GM12878 (cell line): ENCODE data around the gene DBN1.

Experiments
- ASH2L ChIP-seq: fragments of 300-600, 200-600 bp; sonication (generic); IDR thresholded peaks from 2 replicates; pipeline ENCODE4 v1.6.1; 2017; ENCODE audit warnings: low read depth, mild to moderate bottlenecking, borderline replicate concordance
- BHLHE40 ChIP-seq, 2 experiments: fragments of 450-650 bp in 1 of 2; IDR thresholded peaks; 2 replicates each; pipeline ENCODE4 v1.6.1; 2011 to 2017; ENCODE audit warnings: low read depth in 2 of 2, borderline replicate concordance in 1 of 2, improper control_type of control experiment in 1 of 2, low read length in 1 of 2, mild to moderate bottlenecking in 1 of 2
- EZH2 ChIP-seq: IDR thresholded peaks from 2 replicates; pipeline ENCODE4 v1.6.1; 2012; ENCODE audit warnings: low read depth, mild to moderate bottlenecking, control low read depth, inconsistent platforms, low read length, borderline replicate concordance; ENCODE audit not compliant: control insufficient read depth
- HDAC2 ChIP-seq: fragments of 200-600 bp; sonication (generic); IDR thresholded peaks from 2 replicates; pipeline ENCODE4 v1.6.1; 2017
- MTA3 ChIP-seq: IDR thresholded peaks from 2 replicates; pipeline ENCODE4 v1.6.1; 2012; ENCODE audit warnings: low read length, inconsistent platforms, borderline replicate concordance
- PRDM15 ChIP-seq: fragments of 450-650 bp; formaldehyde crosslinking; IDR thresholded peaks from 2 replicates; pipeline ENCODE4 v1.4.0; 2020; ENCODE audit warnings: mild to moderate bottlenecking, moderate library complexity
- REST ChIP-seq: IDR thresholded peaks from 2 replicates; pipeline ENCODE4 v1.6.1; 2012; ENCODE audit warnings: mild to moderate bottlenecking, low read depth, low read length
- RUNX3 ChIP-seq: IDR thresholded peaks from 2 replicates; pipeline ENCODE4 v1.6.1; 2012; ENCODE audit warnings: low read length, inconsistent platforms
- ZNF274 ChIP-seq: IDR thresholded peaks from one replicate; pipeline ENCODE4 v1.8.0; 2011; ENCODE audit not compliant: insufficient read length, insufficient read depth
- ZNF622 ChIP-seq: fragments of 450-650 bp; IDR thresholded peaks from 2 replicates; pipeline ENCODE4 v1.6.1; 2017; ENCODE audit warnings: mild to moderate bottlenecking, inconsistent platforms
- TF ChIP-seq, protein P1 (sequence below), 3 experiments: IDR thresholded peaks in 2 of 3; conservative IDR thresholded peaks in 1 of 3; 2 replicates each; pipeline ENCODE4 v1.5.1; 2011; ENCODE audit warnings: low read depth in 3 of 3, low read length in 3 of 3, mild to moderate bottlenecking in 3 of 3, control low read depth in 2 of 3, moderate library complexity in 2 of 3, inconsistent platforms in 1 of 3, mixed read lengths in 1 of 3; ENCODE audit not compliant: control insufficient read depth in 2 of 3, insufficient read depth in 1 of 3; ENCODE audit errors: extremely low read depth in 1 of 3

- TF ChIP-seq ZNF622, result no peak
- no peak for TF ChIP-seq EZH2
- TF ChIP-seq RUNX3, result no peak
- TF ChIP-seq, protein P1, sequence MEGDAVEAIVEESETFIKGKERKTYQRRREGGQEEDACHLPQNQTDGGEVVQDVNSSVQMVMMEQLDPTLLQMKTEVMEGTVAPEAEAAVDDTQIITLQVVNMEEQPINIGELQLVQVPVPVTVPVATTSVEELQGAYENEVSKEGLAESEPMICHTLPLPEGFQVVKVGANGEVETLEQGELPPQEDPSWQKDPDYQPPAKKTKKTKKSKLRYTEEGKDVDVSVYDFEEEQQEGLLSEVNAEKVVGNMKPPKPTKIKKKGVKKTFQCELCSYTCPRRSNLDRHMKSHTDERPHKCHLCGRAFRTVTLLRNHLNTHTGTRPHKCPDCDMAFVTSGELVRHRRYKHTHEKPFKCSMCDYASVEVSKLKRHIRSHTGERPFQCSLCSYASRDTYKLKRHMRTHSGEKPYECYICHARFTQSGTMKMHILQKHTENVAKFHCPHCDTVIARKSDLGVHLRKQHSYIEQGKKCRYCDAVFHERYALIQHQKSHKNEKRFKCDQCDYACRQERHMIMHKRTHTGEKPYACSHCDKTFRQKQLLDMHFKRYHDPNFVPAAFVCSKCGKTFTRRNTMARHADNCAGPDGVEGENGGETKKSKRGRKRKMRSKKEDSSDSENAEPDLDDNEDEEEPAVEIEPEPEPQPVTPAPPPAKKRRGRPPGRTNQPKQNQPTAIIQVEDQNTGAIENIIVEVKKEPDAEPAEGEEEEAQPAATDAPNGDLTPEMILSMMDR (IDR thresholded peaks at IDR 0.05 in 2 of 3, conservative IDR thresholded peaks at IDR 0.05 in 1 of 3; ENCODE audit: control insufficient read depth in 2 of 3, extremely low read depth in 1 of 3, insufficient read depth in 1 of 3, low read depth in 3 of 3, low read length in 3 of 3), result no peak
- no peak for TF ChIP-seq PRDM15
- no peak for TF ChIP-seq HDAC2
- TF ChIP-seq REST, result no peak
- no peak for TF ChIP-seq BHLHE40 (IDR thresholded peaks at IDR 0.05; ENCODE audit: borderline replicate concordance in 1 of 2, low read depth in 2 of 2, low read length in 1 of 2)
- TF ChIP-seq ASH2L, result no peak
- no peak for TF ChIP-seq MTA3
- no peak for TF ChIP-seq ZNF274
These were observed 27.6 kb downstream of the DBN1 start for GRCh38 chr5:177445917-177446199.
